ENCODE measurements around the gene GALNT16. TPM values are rescaled to one million over a fixed set of nuclear protein-coding genes. Genes with fewer than 3 reads are reported as not detected.

GALNT16 gene
- polyA plus RNA-seq, 2 donors: 0.36 to 0.39 TPM

GRCh38 chr14:69249603-69250002 lies 10.4 kb upstream of the GALNT16 start:
- no peak overlapping the region for H3K27ac ChIP-seq (ENCODE audit: low read depth in 2 of 2, low read length in 1 of 2)
- H3K27me3 ChIP-seq (ENCODE audit: control insufficient read depth in 1 of 2, insufficient read depth in 2 of 2, low read length in 2 of 2): no peaks in the 10 kb centered on the region
- 88 to 89% methylated on average over 5 of the region's 5 CpGs for WGBS, 2 donors
- H3K36me3 ChIP-seq (ENCODE audit: control insufficient read depth in 2 of 2, insufficient read depth in 2 of 2, low read length in 1 of 2): peaks cover 0 to 3% of the 10 kb centered on the region in 2 donors
- no peaks in the 10 kb centered on the region for H3K4me1 ChIP-seq (ENCODE audit: control insufficient read depth in 2 of 2, insufficient read depth in 2 of 2, low read length in 1 of 2)
- no peaks in the 10 kb centered on the region for H3K9me3 ChIP-seq (ENCODE audit: control insufficient read depth in 2 of 2, insufficient read depth in 1 of 2, low read depth in 1 of 2, low read length in 1 of 2)
- H3K4me3 ChIP-seq (ENCODE audit: low read depth in 1 of 2, low read length in 2 of 2): no peak overlapping the region

GRCh38 chr14:69252851-69253250 lies 7.1 kb upstream of the GALNT16 start:
- Histone ChIP-seq H3K4me3 (ENCODE audit: low read depth in 1 of 2, low read length in 2 of 2) (no peak overlapping the region), H3K27me3 (ENCODE audit: control insufficient read depth in 1 of 2, insufficient read depth in 2 of 2, low read length in 2 of 2) (no peaks in the 10 kb centered on the region), H3K9me3 (ENCODE audit: control insufficient read depth in 2 of 2, insufficient read depth in 1 of 2, low read depth in 1 of 2, low read length in 1 of 2) (no peaks in the 10 kb centered on the region), H3K4me1 (ENCODE audit: control insufficient read depth in 2 of 2, insufficient read depth in 2 of 2, low read length in 1 of 2) (no peaks in the 10 kb centered on the region), H3K27ac (ENCODE audit: low read depth in 2 of 2, low read length in 1 of 2) (no peak overlapping the region), H3K36me3 (ENCODE audit: control insufficient read depth in 2 of 2, insufficient read depth in 2 of 2, low read length in 1 of 2) (no peaks in the 10 kb centered on the region)
- WGBS, 2 donors: 41 to 68% methylated on average over 3 of the region's 3 CpGs

GRCh38 chr14:69259168-69259526 lies 811 bp upstream of the GALNT16 start:
- 39% methylated on average over 14 of the region's 14 CpGs for whole genome bisulfite sequencing, 2 donors
- Histone ChIP-seq H3K36me3 (ENCODE audit: control insufficient read depth in 2 of 2, insufficient read depth in 2 of 2, low read length in 1 of 2) (no peaks in the 10 kb centered on the region), H3K4me3 (ENCODE audit: low read depth in 1 of 2, low read length in 2 of 2) (peak overlapping the region in 1 of 2 donors; percentile 31), H3K4me1 (ENCODE audit: control insufficient read depth in 2 of 2, insufficient read depth in 2 of 2, low read length in 1 of 2) (peaks cover 6% of the 10 kb centered on the region in 2 donors), H3K9me3 (ENCODE audit: control insufficient read depth in 2 of 2, insufficient read depth in 1 of 2, low read depth in 1 of 2, low read length in 1 of 2) (no peaks in the 10 kb centered on the region), H3K27ac (ENCODE audit: low read depth in 2 of 2, low read length in 1 of 2) (no peak overlapping the region), H3K27me3 (ENCODE audit: control insufficient read depth in 1 of 2, insufficient read depth in 2 of 2, low read length in 2 of 2) (peaks cover 0 to 7% of the 10 kb centered on the region in 2 donors)

- Histone ChIP-seq H3K27me3 (ENCODE audit: control insufficient read depth in 1 of 2, insufficient read depth in 2 of 2, low read length in 2 of 2) (peaks cover 0 to 7% of the 10 kb centered on the region in 2 donors), H3K4me1 (ENCODE audit: control insufficient read depth in 2 of 2, insufficient read depth in 2 of 2, low read length in 1 of 2) (peaks cover 6% of the 10 kb centered on the region in 2 donors), H3K4me3 (ENCODE audit: low read depth in 1 of 2, low read length in 2 of 2) (peak overlapping the region; percentile 31 to 46), H3K27ac (ENCODE audit: low read depth in 2 of 2, low read length in 1 of 2) (no peak overlapping the region), H3K9me3 (ENCODE audit: control insufficient read depth in 2 of 2, insufficient read depth in 1 of 2, low read depth in 1 of 2, low read length in 1 of 2) (no peaks in the 10 kb centered on the region), H3K36me3 (ENCODE audit: control insufficient read depth in 2 of 2, insufficient read depth in 2 of 2, low read length in 1 of 2) (no peaks in the 10 kb centered on the region)
- WGBS, 2 donors: 1% methylated on average over 71 to 78 of the region's 78 CpGs
Measured at GRCh38 chr14:69260190-69260860, 367 bp downstream of the GALNT16 start.

GRCh38 chr14:69260861-69261564 lies 1.1 kb downstream of the GALNT16 start:
- 1% methylated on average over 63 to 64 of the region's 64 CpGs for WGBS, 2 donors
- Histone ChIP-seq H3K4me1 (ENCODE audit: control insufficient read depth in 2 of 2, insufficient read depth in 2 of 2, low read length in 1 of 2) (peaks cover 6% of the 10 kb centered on the region in 2 donors), H3K27me3 (ENCODE audit: control insufficient read depth in 1 of 2, insufficient read depth in 2 of 2, low read length in 2 of 2) (peaks cover 0 to 7% of the 10 kb centered on the region in 2 donors), H3K27ac (ENCODE audit: low read depth in 2 of 2, low read length in 1 of 2) (no peak overlapping the region), H3K4me3 (ENCODE audit: low read depth in 1 of 2, low read length in 2 of 2) (peak overlapping the region; percentile 31 to 46), H3K9me3 (ENCODE audit: control insufficient read depth in 2 of 2, insufficient read depth in 1 of 2, low read depth in 1 of 2, low read length in 1 of 2) (no peaks in the 10 kb centered on the region), H3K36me3 (ENCODE audit: control insufficient read depth in 2 of 2, insufficient read depth in 2 of 2, low read length in 1 of 2) (no peaks in the 10 kb centered on the region)

- Histone ChIP-seq H3K27me3 (ENCODE audit: control insufficient read depth in 1 of 2, insufficient read depth in 2 of 2, low read length in 2 of 2) (peaks cover 0 to 7% of the 10 kb centered on the region in 2 donors), H3K4me3 (ENCODE audit: low read depth in 1 of 2, low read length in 2 of 2) (peak overlapping the region in 1 of 2 donors; percentile 46), H3K36me3 (ENCODE audit: control insufficient read depth in 2 of 2, insufficient read depth in 2 of 2, low read length in 1 of 2) (no peaks in the 10 kb centered on the region), H3K4me1 (ENCODE audit: control insufficient read depth in 2 of 2, insufficient read depth in 2 of 2, low read length in 1 of 2) (peaks cover 6% of the 10 kb centered on the region in 2 donors), H3K27ac (ENCODE audit: low read depth in 2 of 2, low read length in 1 of 2) (no peak overlapping the region), H3K9me3 (ENCODE audit: control insufficient read depth in 2 of 2, insufficient read depth in 1 of 2, low read depth in 1 of 2, low read length in 1 of 2) (no peaks in the 10 kb centered on the region)
- 51 to 62% methylated on average over 5 of the region's 5 CpGs for WGBS, 2 donors
Measured at GRCh38 chr14:69261761-69262331, 1.9 kb downstream of the GALNT16 start.

- Histone ChIP-seq H3K27ac (ENCODE audit: low read depth in 2 of 2, low read length in 1 of 2) (no peak overlapping the region), H3K27me3 (ENCODE audit: control insufficient read depth in 1 of 2, insufficient read depth in 2 of 2, low read length in 2 of 2) (peaks cover 0 to 7% of the 10 kb centered on the region in 2 donors), H3K4me3 (ENCODE audit: low read depth in 1 of 2, low read length in 2 of 2) (no peak overlapping the region), H3K4me1 (ENCODE audit: control insufficient read depth in 2 of 2, insufficient read depth in 2 of 2, low read length in 1 of 2) (peaks cover 6% of the 10 kb centered on the region in 2 donors), H3K36me3 (ENCODE audit: control insufficient read depth in 2 of 2, insufficient read depth in 2 of 2, low read length in 1 of 2) (no peaks in the 10 kb centered on the region), H3K9me3 (ENCODE audit: control insufficient read depth in 2 of 2, insufficient read depth in 1 of 2, low read depth in 1 of 2, low read length in 1 of 2) (no peaks in the 10 kb centered on the region)
- WGBS, 2 donors: 71 to 78% methylated on average over 3 of the region's 3 CpGs
Measured at GRCh38 chr14:69262516-69262915, 2.6 kb downstream of the GALNT16 start.

GRCh38 chr14:69263364-69263763 lies 3.4 kb downstream of the GALNT16 start:
- Histone ChIP-seq H3K9me3 (ENCODE audit: control insufficient read depth in 2 of 2, insufficient read depth in 1 of 2, low read depth in 1 of 2, low read length in 1 of 2) (no peaks in the 10 kb centered on the region), H3K4me3 (ENCODE audit: low read depth in 1 of 2, low read length in 2 of 2) (no peak overlapping the region), H3K27me3 (ENCODE audit: control insufficient read depth in 1 of 2, insufficient read depth in 2 of 2, low read length in 2 of 2) (peaks cover 0 to 7% of the 10 kb centered on the region in 2 donors), H3K4me1 (ENCODE audit: control insufficient read depth in 2 of 2, insufficient read depth in 2 of 2, low read length in 1 of 2) (peaks cover 6% of the 10 kb centered on the region in 2 donors), H3K36me3 (ENCODE audit: control insufficient read depth in 2 of 2, insufficient read depth in 2 of 2, low read length in 1 of 2) (no peaks in the 10 kb centered on the region), H3K27ac (ENCODE audit: low read depth in 2 of 2, low read length in 1 of 2) (no peak overlapping the region)
- 72 to 75% methylated on average over 6 of the region's 6 CpGs for WGBS, 2 donors

- Histone ChIP-seq H3K27me3 (ENCODE audit: control insufficient read depth in 1 of 2, insufficient read depth in 2 of 2, low read length in 2 of 2) (peaks cover 0 to 7% of the 10 kb centered on the region in 2 donors), H3K4me3 (ENCODE audit: low read depth in 1 of 2, low read length in 2 of 2) (no peak overlapping the region), H3K36me3 (ENCODE audit: control insufficient read depth in 2 of 2, insufficient read depth in 2 of 2, low read length in 1 of 2) (no peaks in the 10 kb centered on the region), H3K27ac (ENCODE audit: low read depth in 2 of 2, low read length in 1 of 2) (no peak overlapping the region), H3K4me1 (ENCODE audit: control insufficient read depth in 2 of 2, insufficient read depth in 2 of 2, low read length in 1 of 2) (peaks cover 6% of the 10 kb centered on the region in 2 donors), H3K9me3 (ENCODE audit: control insufficient read depth in 2 of 2, insufficient read depth in 1 of 2, low read depth in 1 of 2, low read length in 1 of 2) (no peaks in the 10 kb centered on the region)
- 65 to 71% methylated on average over 8 of the region's 8 CpGs for WGBS, 2 donors
Measured at GRCh38 chr14:69263771-69264170, 3.8 kb downstream of the GALNT16 start.

Data from esophagus (tissue), 2 donors.